ENCODE data around the gene MOAP1.
"Not testable (repeated sequence)": the region's sequence is repeated elsewhere in the genome, so short reads cannot be mapped to it uniquely, and the experiment has no call there.

Gene MOAP1

GRCh38 chr14:93184391-93185348 is at the start of gene MOAP1, which contains the start of gene LYSET:
MOAP1 (minus strand) TSS chr14:93184897; CDS start chr14:93184242, 655 bp downstream.
LYSET (plus strand) TSS chr14:93185317; CDS start chr14:93185406, 89 bp downstream.
- DNase-seq (ENCODE audit: low spot score) = peak; percentile 91

GRCh38 chr14:93233078-93233477 is 48.4 kb upstream of the MOAP1 start:
- not testable (repeated sequence) for DNase-seq (ENCODE audit: low spot score)

GRCh38 chr14:93232159-93232558 is 47.5 kb upstream of the MOAP1 start:
- no peak for DNase-seq (ENCODE audit: low spot score)

GRCh38 chr14:93231129-93231979 is 46.7 kb upstream of the MOAP1 start:
- DNase-seq (ENCODE audit: low spot score) = no peak

- DNase-seq (ENCODE audit: low spot score) = no peak
Observed at GRCh38 chr14:93230539-93230938, 45.8 kb upstream of the MOAP1 start.

- DNase-seq (ENCODE audit: low spot score) = no peak
Observed at GRCh38 chr14:93228550-93228949, 43.9 kb upstream of the MOAP1 start.

- DNase-seq (ENCODE audit: low spot score) = no peak
Observed at GRCh38 chr14:93223565-93223964, 38.9 kb upstream of the MOAP1 start.

- DNase-seq (ENCODE audit: low spot score) = no peak
Observed at GRCh38 chr14:93220509-93220908, 35.8 kb upstream of the MOAP1 start.

- peak; percentile 46 for DNase-seq (ENCODE audit: low spot score)
Observed at GRCh38 chr14:93219103-93219726, 34.5 kb upstream of the MOAP1 start.

- DNase-seq (ENCODE audit: low spot score) = no peak
Observed at GRCh38 chr14:93214598-93214997, 29.9 kb upstream of the MOAP1 start.

- peak; percentile 38 for DNase-seq (ENCODE audit: low spot score)
Observed at GRCh38 chr14:93212432-93212831, 27.7 kb upstream of the MOAP1 start.

GRCh38 chr14:93207468-93208308 is 23.0 kb upstream of the MOAP1 start:
- DNase-seq (ENCODE audit: low spot score) = peak; percentile 44

GRCh38 chr14:93206793-93207467 is 22.2 kb upstream of the MOAP1 start, which contains the start of the genes GON7 and UBR7:
GON7 (minus strand) TSS chr14:93207065; CDS start chr14:93207037, 28 bp downstream.
UBR7 (plus strand) TSS chr14:93207256; CDS start chr14:93207292, 36 bp downstream.
- peak; percentile 93 for DNase-seq (ENCODE audit: low spot score)

- DNase-seq (ENCODE audit: low spot score) = no peak
Observed at GRCh38 chr14:93201155-93201704, 16.5 kb upstream of the MOAP1 start.

GRCh38 chr14:93200553-93200952 is 15.9 kb upstream of the MOAP1 start:
- DNase-seq (ENCODE audit: low spot score) = no peak

- DNase-seq (ENCODE audit: low spot score) = no peak
Observed at GRCh38 chr14:93199031-93199430, 14.3 kb upstream of the MOAP1 start.

- no peak for DNase-seq (ENCODE audit: low spot score)
Observed at GRCh38 chr14:93195316-93195999, 10.8 kb upstream of the MOAP1 start.

- no peak for DNase-seq (ENCODE audit: low spot score)
Observed at GRCh38 chr14:93186956-93187355, 2.3 kb upstream of the MOAP1 start.

GRCh38 chr14:93186466-93186865 is 1.8 kb upstream of the MOAP1 start:
- no peak for DNase-seq (ENCODE audit: low spot score)

- peak; percentile 9 for DNase-seq (ENCODE audit: low spot score)
Observed at GRCh38 chr14:93185349-93185720, 638 bp upstream of the MOAP1 start.
